GM21737 (cell line): ENCODE results near the gene ITSN2.
A peak's percentile ranks its signal among the peaks of the same experiment; 100 is the strongest.
"Not testable (repeated sequence)": the region's sequence is repeated elsewhere in the genome, so short reads cannot be mapped to it uniquely, and the experiment has no call there.

Experiments used
- ATAC-seq: cut with Tn5 transposase; IDR thresholded peaks from one replicate; pipeline ENCODE4 v1.9.1; 2021; ENCODE audit warnings: mild to moderate bottlenecking, moderate library complexity; ENCODE audit not compliant: unreplicated experiment

Gene ITSN2

DNA sequence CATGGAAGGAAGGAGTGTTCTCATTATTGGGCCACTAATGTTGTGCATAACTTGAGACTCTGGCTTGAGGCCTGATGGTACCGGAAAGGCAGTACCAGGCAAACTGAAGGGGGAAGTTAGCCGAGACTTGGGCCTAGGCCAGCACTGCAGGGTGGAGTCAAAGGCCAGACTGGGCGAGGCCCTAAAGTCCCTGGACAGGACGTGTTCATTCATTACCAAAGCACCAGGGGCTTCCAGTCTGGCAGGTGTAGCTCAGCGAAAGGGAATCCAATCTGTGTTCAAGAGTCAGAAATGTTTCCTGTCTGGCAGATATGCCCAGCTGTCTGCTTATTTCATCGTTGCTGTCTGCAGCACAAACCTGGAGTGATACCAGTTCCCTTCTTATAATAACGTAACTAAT lies 4.7 kb upstream of the ITSN2 start:
- ATAC-seq = no peak

DNA sequence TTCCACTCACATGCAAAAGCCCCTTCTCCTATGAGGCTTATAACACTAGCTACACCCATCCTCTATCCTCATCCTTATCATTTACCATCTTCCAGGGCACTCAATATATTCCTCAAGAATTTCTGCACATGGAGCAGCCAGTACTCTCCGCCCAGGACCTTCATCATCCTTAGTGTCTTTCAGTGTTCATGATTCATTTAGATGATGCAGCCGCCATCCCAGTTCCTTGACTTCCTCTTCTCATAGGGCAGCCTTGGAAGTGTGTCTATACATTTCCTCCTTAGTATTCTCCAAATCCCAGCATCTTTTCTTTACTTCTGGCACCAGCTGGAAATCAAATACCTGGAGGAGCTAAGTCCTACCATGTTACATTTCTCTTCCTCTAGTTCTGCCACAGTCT lies 3.0 kb upstream of the ITSN2 start:
- no peak for ATAC-seq

DNA sequence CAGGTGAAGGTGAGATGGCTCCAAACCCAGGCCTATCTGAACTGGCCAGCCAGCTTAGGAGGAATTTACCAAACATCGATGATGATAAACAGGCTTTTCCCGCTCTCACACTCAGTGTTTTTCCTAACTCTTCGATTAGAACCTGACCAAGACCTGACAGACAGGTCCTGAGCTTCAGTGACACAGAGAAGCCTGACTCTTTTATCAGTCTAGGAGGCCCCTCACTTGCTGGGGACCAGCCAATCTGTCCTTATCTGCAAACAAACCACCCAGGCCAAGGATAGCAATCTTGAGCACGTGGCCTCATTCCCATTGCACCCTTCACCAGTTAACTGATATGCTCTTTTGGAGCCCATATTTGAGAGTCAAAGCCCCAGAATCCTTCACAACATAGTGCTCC lies 1.9 kb upstream of the ITSN2 start:
- no peak for ATAC-seq

DNA sequence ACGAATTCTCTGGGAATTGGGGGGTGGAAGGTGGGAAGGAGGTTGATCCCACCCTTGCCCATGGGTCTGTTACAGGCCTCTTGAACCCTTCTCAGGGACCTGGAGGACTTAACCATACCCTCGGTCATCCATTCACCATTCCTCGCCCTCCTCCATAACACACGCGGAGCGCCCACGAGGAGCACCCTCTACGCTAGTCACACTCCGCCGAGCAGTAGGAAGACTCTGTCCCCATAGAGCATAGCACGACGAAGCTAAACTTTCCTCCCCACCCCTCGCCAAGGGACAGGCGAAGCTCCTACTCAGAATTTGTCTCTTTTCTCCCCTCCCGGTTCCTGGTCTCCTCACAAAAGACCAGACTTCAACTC lies 611 bp upstream of the ITSN2 start:
- no peak for ATAC-seq

DNA sequence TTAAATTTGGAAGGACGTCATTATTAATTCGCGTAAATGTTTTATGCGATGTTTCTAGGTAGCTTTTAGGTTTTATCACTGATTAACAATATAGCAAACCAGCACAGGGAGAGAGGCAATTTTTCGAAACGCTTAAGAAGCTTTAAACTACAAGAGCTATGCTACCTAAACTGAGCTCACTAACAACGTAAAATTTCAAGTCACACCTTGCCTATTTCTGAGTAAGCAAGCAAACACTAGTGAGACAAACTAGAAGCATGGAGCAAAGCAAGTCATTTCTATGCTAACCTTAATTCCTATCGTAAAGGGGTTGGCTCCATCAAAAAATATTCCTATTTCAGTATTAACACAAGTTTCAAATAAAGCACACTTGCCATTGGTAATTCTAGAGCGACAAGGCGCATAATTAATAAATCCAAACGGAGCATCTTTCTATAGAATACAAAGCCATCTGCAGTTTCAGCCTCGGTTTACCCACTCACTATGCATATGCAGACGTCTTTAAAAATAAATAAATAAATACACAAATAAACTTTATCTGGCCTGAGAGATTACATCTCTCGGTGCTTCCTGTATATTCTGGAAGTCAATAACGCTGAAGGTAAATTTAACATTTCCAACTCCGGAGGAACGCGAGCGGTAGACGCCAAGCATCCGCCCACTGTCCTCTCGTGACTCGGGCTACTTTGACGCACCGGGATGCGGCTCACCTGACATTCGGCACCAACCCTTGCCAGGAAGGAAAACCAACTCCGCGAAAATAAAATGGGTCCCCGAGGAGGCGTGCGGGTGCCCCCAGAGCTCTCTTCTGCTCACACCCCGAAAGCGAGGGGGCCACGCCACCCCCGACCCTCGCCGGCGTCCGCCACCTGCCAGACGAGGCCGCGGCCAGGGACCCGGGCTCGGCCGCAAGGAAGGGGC lies 947 bp downstream of the ITSN2 start:
- ATAC-seq = peak; percentile 11

DNA sequence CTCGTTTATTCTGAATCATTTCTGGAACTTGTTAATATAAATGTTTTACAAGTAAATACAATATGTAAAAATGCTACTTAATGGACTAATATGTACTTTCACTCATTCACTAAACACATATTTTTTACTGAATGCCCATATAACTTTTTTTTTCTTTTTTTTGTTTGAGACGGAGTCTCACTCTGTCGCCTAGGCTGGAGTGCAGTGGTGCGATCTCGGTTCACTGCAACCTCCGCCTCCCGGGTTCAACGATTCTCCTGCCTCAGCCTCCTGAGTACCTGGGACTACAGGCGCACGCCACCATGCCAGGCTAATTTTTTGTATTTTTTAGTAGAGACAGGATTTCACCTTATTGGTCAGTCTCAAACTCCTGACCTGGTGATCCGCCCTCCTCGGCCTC lies 2.6 kb downstream of the ITSN2 start:
- not testable (repeated sequence) for ATAC-seq

DNA sequence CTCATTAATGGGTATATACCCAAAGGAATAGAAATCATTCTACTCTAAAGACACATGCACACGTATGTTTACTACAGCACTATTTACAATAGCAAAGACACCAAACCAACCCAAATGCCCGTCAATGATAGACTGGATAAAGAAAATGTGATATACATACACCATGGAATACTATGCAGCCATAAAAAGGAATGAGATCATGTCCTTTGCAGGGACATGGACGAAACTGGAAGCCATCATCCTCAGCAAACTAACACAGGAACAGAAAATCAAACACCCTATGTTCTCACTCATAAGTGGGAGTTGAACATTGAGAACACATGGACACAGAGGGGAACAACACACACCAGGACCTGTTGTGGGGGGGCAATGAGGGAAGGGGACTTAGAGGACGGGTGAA lies 3.2 kb downstream of the ITSN2 start:
- ATAC-seq = not testable (repeated sequence)

DNA sequence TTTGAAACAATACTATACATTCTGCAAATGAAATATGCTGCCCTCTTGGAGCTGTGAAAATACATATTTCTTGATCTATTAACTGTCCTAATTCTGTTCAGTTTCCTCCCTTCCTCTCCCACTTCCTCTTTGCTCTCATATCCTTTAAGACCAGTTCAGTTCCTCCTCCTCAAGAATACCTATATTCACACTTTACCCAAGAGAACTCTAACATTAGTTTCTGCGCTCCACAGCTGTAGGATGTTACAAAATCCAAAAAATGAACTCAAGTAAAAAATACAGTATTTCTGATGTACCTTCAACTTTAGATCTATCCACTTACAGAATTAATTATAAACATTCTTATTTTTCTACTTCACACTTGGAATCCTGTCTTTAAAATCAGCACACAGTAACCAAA lies 5.4 kb downstream of the ITSN2 start:
- no peak for ATAC-seq

DNA sequence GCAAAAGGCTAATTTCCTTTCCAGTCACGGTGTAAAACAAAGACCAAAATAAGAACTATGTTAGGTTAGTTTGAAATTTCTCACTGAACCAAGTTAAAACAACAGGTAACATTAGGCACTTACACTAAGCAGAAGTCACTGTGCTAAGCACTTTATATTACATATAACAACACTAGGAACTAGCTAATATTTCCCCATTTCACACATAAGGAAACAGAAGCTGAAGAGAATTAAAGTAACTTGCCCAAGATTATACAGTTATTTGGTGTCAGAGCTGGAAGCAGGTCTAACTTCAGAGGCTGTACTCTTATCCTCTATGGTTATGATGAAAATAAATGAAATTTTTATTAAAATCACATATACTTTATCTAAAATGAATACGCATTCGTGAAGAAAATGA lies 5.9 kb downstream of the ITSN2 start:
- no peak for ATAC-seq

DNA sequence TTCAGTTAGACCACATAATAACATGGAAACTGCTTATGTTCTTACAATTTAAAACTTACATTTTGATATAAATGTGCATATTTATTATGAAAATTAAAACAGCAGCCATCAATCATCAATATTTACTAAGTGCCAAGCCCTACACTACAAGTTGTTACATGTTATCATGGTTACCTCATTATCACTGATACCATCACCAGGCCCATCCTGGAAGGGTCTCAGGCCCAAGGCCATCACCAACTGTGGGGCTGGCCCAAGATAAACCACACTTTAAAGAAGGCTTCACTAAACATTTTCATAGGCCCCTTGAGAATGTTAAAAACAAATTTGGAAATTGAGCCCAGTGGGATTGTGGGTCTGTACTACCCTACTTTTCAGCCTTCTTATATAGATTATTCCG lies 6.4 kb downstream of the ITSN2 start:
- ATAC-seq = no peak

DNA sequence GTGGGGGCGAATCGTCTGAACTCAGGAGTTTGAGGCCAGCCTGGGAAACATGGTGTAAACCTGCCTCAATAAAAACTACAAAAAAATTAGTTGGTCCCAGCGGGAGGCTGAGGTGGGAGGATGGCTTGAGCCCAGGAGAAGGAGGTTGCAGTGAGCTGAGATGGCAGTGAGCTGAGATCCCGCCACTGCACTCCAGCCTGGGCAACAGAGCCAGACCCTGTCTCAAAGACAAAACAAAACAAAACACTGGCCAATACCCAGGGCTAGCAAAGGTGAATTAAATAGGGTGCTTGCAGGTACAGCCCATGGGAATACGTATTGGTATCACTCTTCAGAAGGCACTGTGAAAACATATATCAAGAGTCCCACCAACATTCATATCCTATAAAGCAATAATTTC lies 7.0 kb downstream of the ITSN2 start:
- no peak for ATAC-seq

DNA sequence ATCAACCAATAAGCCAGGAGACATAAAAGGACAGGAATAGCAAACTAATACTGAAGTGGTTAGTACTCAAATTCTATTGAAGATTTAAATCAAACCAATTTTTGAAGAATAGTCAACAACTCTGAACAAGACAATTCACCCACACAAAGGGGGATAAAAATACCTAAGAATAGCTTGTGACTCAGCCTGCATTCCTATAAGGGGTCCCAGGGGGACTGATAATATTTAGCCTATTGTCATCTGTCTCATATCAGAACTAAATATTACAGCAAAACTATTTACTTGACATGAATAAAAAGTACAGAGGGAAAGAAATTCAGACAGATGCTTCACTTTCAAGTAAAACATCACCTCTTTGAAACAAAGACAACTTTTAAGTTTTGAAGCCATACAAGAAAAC lies 7.7 kb downstream of the ITSN2 start:
- no peak for ATAC-seq

DNA sequence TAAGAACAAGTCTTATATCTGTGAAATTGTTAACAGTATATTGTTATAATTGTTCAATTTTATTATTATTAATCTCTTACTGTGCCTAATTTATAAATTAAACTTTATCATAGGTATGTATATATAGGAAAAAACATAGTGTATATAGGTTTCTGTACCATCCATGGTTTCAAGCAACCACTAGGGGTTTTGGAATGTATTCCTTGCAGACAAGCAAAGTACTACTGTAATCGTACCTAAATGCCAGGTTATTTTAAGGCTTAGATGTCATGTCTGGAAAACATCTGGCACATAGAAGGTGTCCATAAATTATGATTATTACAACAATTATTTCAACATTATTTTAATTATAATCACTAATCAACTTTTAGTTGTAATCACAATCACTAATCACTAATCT lies 8.4 kb downstream of the ITSN2 start:
- no peak for ATAC-seq

DNA sequence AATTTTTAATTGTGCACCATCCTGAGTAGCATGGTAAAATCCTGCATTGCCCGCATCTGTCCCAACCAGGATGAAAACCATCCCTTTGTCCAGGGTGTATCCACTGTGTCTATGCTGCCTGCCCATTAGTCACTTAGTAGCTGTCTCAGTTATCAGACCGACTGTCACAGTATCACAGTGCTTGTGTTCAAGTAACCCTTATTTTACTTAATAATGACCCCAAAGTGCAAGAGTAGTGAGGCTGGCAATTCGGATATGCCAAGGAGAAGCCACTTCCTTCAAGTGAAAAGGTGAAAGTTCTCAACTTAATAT lies 8.8 kb downstream of the ITSN2 start:
- ATAC-seq = no peak

DNA sequence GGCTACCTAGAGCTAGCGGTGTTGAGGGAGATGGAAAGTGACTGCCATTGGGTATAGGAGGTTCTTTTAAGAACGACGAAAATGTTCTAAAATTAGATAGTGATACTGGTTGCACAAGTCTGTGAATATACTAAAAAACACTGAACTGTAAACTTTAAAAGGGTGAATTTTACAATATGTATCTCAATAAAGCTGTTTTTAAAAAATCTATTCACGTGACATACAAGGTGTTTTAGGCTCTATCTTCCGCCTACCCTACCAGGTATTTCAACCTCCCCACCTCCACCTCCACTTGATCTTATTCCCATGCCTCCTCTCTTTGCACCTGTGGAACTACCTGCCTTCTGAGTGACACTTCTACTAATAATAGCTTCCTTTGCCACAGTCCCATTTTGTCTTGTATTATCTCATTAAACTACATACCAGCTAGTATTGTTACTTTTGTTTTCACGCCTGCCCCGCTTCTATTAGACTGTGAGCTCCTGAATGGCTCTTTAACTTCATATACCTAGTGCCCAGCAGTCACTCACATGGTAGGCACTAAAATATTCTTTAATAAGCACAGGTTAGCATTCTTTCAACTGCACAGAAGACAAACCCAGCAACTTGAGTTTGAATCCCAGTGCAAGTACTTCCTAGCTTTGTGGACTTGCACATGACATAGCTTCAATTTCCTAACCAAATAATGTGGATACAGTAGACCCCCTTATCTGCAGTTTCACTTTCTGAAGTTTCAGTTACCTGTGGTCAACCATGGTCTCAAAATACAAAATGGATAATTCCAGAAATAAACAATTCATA lies 9.3 kb downstream of the ITSN2 start:
- no peak for ATAC-seq

DNA sequence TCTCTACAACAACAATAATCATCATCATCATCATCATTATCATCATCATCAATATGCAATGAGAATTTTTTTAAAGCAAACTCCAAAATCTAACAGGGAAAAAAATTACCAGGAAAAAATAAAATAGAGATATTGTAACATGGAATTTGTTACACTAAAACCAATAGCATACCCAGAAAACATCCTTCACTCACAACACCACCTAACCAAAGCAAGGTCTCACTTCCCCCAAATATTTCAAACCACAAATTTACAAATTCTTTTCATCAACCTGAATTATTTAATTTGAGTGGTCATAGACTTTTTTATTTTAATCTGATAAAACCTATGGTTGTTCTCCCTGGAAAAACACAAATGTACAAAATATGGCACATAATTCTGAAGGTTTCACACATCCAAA lies 11.2 kb downstream of the ITSN2 start:
- no peak for ATAC-seq

DNA sequence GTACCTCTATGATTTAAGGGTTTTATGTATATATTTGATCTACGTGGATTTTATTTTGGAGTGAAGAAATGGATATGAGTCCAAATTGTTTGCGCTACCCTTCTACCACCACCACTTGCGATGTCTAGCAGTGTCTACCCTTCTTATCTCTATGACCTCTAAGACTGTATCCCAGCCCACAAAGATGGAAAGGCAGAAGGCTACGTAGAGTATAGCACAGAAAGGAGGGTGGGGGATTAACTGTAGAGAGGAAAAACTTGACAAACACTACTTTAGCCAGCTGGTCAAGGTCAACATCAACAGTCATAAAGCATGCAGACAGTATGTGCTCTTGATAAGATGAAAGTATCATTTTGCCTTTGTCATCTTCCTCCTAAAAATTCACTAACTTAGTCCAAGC lies 14.4 kb downstream of the ITSN2 start:
- no peak for ATAC-seq

DNA sequence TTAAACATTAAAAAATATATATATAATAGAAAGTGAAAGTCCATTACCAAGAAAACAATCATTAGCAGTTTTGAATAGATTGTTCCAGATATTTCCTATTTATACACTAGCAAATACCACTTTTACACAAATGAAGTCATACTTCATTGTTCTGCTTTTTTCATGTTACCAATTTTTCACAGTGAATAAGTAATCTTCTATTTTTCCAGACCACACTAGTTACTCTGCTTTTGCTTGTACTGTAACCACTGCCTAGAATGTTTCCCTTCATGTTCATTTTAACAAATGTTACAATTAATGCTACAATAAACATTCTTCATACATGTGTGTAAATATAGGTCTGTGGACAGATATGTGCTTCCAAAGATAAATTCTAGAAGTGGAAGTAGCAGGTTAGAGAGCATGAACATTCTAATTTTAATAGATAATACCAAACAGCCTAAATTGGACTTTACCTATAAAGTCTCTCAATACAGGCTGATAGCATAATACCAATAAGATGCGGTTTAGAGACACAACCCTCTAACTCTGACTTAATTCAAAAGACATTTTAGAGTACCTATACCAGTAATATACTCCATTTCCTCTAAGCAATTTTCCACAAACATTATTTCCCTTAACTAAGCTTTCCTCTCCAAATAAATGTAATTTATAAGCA lies 17.0 kb downstream of the ITSN2 start:
- ATAC-seq = no peak

DNA sequence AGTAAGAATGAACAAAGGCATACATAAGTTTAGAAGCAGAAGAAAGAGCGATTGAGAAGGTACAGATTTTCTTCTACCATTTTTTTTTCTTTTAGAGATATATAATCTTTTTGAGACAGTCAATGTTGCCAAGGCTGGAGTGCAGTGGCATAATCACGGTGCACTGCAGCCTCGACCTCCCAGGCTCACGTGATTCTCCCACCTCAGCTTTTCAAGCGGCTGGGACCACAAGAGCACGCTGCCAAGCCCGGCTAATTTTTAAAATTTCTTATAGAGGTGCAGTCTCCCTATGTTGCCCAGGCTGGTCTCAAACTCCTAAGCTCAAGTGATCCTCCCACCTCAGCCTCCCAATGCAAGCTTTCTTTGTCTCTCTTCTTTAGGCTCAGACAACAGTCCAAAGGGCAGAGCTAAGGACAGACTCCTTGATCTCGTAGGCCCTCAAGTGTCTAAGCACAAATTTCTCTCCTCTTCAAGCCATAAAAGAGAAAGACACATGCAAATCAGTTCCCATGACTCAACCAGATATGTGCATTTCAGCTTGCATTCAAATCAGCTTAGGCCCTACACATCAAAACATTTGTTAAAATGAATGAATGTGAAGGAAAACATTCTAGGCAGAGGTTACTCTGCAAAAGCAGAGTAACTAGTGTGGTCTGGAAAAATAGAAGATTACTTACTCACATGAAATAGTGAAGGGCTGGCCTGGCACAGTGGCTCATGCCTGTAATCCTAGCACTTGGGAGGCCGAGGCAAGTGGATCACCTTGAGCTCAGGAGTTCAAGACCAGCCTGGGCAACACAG lies 18.0 kb downstream of the ITSN2 start:
- peak; percentile 46 for ATAC-seq

DNA sequence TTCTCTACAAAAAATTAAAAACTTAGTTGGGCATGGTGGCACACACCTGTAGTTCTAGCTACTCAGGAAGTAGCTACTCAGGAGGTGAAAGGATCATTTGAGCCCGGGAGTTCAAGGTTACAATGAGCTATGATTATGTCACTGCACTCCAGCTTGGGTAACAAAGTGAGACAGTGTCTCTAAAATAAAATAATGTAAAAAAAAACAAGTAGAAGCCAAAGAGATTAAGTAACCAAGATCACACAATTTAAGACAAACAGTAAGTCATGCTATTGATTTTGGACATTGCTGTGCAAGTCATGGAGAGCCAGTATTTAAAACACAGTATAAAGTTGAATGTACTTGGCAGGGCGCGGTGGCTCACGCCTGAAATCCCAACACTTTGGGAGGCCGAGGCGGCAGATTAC lies 20.5 kb downstream of the ITSN2 start:
- no peak for ATAC-seq

DNA sequence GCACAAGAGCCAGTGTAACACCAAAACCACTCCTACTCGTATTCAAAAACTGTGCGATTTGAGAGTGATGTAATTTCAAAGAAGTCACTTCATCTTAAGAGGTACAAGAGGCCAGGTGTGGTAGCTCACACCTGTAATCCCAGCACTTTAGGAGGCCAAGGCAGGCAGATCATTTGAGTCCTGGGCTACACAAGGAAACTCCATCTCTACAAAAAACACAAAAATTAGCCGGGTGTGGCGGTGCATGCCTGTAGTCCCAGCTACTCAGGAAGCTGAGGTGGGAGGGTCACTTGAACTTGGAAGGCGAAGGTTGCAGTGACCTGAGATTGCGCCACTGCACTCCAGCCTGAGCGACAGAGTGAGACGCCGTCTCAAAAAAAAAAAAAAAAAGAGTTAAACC lies 21.2 kb downstream of the ITSN2 start:
- not testable (repeated sequence) for ATAC-seq
